Measurements from ENCODE around the gene MRPS16.

DNA sequence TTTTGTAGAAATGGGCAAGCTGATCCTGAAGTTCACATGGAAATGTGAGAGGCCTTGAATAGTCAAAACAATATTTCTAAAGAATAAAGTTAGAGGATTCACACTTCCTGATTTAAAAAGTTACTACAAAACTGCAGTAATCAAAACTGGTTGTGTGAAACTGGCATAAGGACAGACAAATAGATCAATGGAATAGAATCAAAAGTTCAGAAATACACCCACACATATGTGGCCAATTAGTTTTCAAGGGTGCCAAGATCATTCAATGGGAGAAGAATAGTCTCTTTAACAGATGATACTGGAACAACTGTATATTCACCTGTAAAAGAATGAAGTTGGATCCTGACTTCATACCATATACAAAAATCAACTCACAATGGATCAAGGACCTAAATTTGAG, 33.1 kb downstream of the MRPS16 start:
- TF ChIP-seq POLR2AphosphoS5 (IDR thresholded peaks at IDR 0.05): no peak
- TF ChIP-seq, protein P1, sequence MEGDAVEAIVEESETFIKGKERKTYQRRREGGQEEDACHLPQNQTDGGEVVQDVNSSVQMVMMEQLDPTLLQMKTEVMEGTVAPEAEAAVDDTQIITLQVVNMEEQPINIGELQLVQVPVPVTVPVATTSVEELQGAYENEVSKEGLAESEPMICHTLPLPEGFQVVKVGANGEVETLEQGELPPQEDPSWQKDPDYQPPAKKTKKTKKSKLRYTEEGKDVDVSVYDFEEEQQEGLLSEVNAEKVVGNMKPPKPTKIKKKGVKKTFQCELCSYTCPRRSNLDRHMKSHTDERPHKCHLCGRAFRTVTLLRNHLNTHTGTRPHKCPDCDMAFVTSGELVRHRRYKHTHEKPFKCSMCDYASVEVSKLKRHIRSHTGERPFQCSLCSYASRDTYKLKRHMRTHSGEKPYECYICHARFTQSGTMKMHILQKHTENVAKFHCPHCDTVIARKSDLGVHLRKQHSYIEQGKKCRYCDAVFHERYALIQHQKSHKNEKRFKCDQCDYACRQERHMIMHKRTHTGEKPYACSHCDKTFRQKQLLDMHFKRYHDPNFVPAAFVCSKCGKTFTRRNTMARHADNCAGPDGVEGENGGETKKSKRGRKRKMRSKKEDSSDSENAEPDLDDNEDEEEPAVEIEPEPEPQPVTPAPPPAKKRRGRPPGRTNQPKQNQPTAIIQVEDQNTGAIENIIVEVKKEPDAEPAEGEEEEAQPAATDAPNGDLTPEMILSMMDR (IDR thresholded peaks at IDR 0.05; ENCODE audit: poor library complexity, severe bottlenecking): no peak
- TF ChIP-seq EP300 (conservative IDR thresholded peaks at IDR 0.05; ENCODE audit: poor library complexity, severe bottlenecking): no peak
- TF ChIP-seq, protein P2, sequence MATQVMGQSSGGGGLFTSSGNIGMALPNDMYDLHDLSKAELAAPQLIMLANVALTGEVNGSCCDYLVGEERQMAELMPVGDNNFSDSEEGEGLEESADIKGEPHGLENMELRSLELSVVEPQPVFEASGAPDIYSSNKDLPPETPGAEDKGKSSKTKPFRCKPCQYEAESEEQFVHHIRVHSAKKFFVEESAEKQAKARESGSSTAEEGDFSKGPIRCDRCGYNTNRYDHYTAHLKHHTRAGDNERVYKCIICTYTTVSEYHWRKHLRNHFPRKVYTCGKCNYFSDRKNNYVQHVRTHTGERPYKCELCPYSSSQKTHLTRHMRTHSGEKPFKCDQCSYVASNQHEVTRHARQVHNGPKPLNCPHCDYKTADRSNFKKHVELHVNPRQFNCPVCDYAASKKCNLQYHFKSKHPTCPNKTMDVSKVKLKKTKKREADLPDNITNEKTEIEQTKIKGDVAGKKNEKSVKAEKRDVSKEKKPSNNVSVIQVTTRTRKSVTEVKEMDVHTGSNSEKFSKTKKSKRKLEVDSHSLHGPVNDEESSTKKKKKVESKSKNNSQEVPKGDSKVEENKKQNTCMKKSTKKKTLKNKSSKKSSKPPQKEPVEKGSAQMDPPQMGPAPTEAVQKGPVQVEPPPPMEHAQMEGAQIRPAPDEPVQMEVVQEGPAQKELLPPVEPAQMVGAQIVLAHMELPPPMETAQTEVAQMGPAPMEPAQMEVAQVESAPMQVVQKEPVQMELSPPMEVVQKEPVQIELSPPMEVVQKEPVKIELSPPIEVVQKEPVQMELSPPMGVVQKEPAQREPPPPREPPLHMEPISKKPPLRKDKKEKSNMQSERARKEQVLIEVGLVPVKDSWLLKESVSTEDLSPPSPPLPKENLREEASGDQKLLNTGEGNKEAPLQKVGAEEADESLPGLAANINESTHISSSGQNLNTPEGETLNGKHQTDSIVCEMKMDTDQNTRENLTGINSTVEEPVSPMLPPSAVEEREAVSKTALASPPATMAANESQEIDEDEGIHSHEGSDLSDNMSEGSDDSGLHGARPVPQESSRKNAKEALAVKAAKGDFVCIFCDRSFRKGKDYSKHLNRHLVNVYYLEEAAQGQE (IDR thresholded peaks at IDR 0.05; ENCODE audit: borderline replicate concordance): no peak
- TF ChIP-seq TAF1 (IDR thresholded peaks at IDR 0.05; ENCODE audit: low read depth): no peak
